Measurements from ENCODE around the gene DUSP22.

- TF ChIP-seq POLR2AphosphoS5 (IDR thresholded peaks at IDR 0.05), result no peak
- TF ChIP-seq CTCF (IDR thresholded peaks at IDR 0.05), result no peak
- TF ChIP-seq POLR2A (IDR thresholded peaks at IDR 0.05), result no peak
- no peak for TF ChIP-seq EP300 (IDR thresholded peaks at IDR 0.05)
These were observed 11.8 kb downstream of the DUSP22 start for GRCh38 chr6:303948-304558.
